ENCODE results near the gene BCL2L12. TPM values are rescaled to one million over a fixed set of nuclear protein-coding genes. Genes with fewer than 3 reads are reported as not detected.

BCL2L12 gene
- total and polyA plus RNA-seq, 3 experiments from 2014 or later: 18.9 to 70.9 (median 68.2) TPM

- no peaks in the 10 kb centered on the region for H3K9me3 Mint-ChIP-seq
- Histone ChIP-seq H3K9me3 (ENCODE audit: low read length) (no peaks in the 10 kb centered on the region), H3K4me1 (ENCODE audit: insufficient read depth, low read length) (peaks cover 37% of the 10 kb centered on the region), H3K27ac (ENCODE audit: low read depth, low read length) (peak overlapping the region; percentile 61), H3K4me3 (ENCODE audit: low read length) (peak overlapping the region; percentile 87), H3K36me3 (ENCODE audit: insufficient read depth, low read length) (no peaks in the 10 kb centered on the region), H3K27me3 (ENCODE audit: insufficient read depth, low read length, poor library complexity, severe bottlenecking) (no peaks in the 10 kb centered on the region)
- peak overlapping the region; percentile 69 to 98 (median 90) for H3K27ac Mint-ChIP-seq
- ChIA-PET CTCF (interaction anchor here (0.7 to 2.7 kb wide), 13 partner anchors 14 to 237 kb away, joined by 3 to 18 read pairs (median 4); partner anchors contain the start of genes AKT1S1, BCL2L12, IRF3 and NOSIP), POLR2A (interaction anchor here (0.5 to 5.2 kb wide), 18 partner anchors 9 to 304 kb away, joined by 3 to 61 read pairs (median 5); partner anchors contain the start of genes AKT1S1, BCL2L12, CD37 and IRF3)
- peaks cover 0 to 17% (median 0%) of the 10 kb centered on the region in 3 donors for H3K36me3 Mint-ChIP-seq
- DNase-seq: peak in 1 of 5 donors; percentile 33
- H3K4me1 Mint-ChIP-seq: peaks cover 51 to 63% (median 60%) of the 10 kb centered on the region in 3 donors
- peak overlapping the region; percentile 66 to 97 (median 94) for H3K4me3 Mint-ChIP-seq
- peaks cover 0 to 3% of the 10 kb centered on the region in 2 donors for H3K27me3 Mint-ChIP-seq
Observed at GRCh38 chr19:49639401-49640112, 26.2 kb upstream of the BCL2L12 start.

GRCh38 chr19:49640113-49640898 lies 25.4 kb upstream of the BCL2L12 start, which contains the start of gene RRAS:
Gene RRAS (minus strand): TSS chr19:49640143. CDS start chr19:49640098, 45 bp downstream.
- ChIA-PET CTCF (interaction anchor here (0.9 to 2.7 kb wide), 13 partner anchors 15 to 236 kb away, joined by 3 to 18 read pairs (median 4); partner anchors contain the start of genes AKT1S1, BCL2L12, IRF3 and NOSIP), POLR2A (interaction anchor here (0.5 to 5.2 kb wide), 20 partner anchors 10 to 305 kb away, joined by 3 to 61 read pairs (median 4); partner anchors contain the start of genes AKT1S1, ALDH16A1, BCL2L12 and CD37)
- H3K27me3 Mint-ChIP-seq: peaks cover 0 to 3% of the 10 kb centered on the region in 2 donors
- peak; percentile 99 to 100 (median 99) for DNase-seq
- peaks cover 37% of the 10 kb centered on the region for H3K4me1 ChIP-seq (ENCODE audit: insufficient read depth, low read length)
- peak within 1 kb of the TSS; percentile 85 to 97 (median 95) for H3K4me3 Mint-ChIP-seq
- H3K4me1 Mint-ChIP-seq: peaks cover 52 to 67% (median 61%) of the 10 kb centered on the region in 3 donors
- no peaks in the 10 kb centered on the region for H3K36me3 ChIP-seq (ENCODE audit: insufficient read depth, low read length)
- H3K27me3 ChIP-seq (ENCODE audit: insufficient read depth, low read length, poor library complexity, severe bottlenecking): no peaks in the 10 kb centered on the region
- H3K27ac Mint-ChIP-seq: peak within 1 kb of the TSS; percentile 94 to 99 (median 98)
- H3K27ac ChIP-seq (ENCODE audit: low read depth, low read length): peak within 1 kb of the TSS; percentile 94
- H3K36me3 Mint-ChIP-seq: peaks cover 0 to 19% (median 0%) of the 10 kb centered on the region in 3 donors
- H3K9me3 Mint-ChIP-seq: no peaks in the 10 kb centered on the region
- peak within 1 kb of the TSS; percentile 87 for H3K4me3 ChIP-seq (ENCODE audit: low read length)
- H3K9me3 ChIP-seq (ENCODE audit: low read length): no peaks in the 10 kb centered on the region

GRCh38 chr19:49641688-49642491 lies 23.8 kb upstream of the BCL2L12 start, which contains the start of gene SCAF1:
Gene SCAF1 (plus strand): TSS chr19:49642209. CDS start chr19:49645027, 2,818 bp downstream.
- Mint-ChIP-seq H3K27ac (peak within 1 kb of the TSS; percentile 94 to 99 (median 98)), H3K36me3 (peaks cover 0 to 35% (median 0%) of the 10 kb centered on the region in 3 donors), H3K27me3 (peaks cover 0 to 3% of the 10 kb centered on the region in 2 donors), H3K4me3 (peak within 1 kb of the TSS; percentile 85 to 97 (median 95)), H3K9me3 (no peaks in the 10 kb centered on the region), H3K4me1 (peaks cover 53 to 80% (median 63%) of the 10 kb centered on the region in 3 donors)
- Histone ChIP-seq H3K36me3 (ENCODE audit: insufficient read depth, low read length) (peaks cover 2% of the 10 kb centered on the region), H3K4me1 (ENCODE audit: insufficient read depth, low read length) (peaks cover 37% of the 10 kb centered on the region), H3K9me3 (ENCODE audit: low read length) (no peaks in the 10 kb centered on the region), H3K27ac (ENCODE audit: low read depth, low read length) (peak within 1 kb of the TSS; percentile 94), H3K27me3 (ENCODE audit: insufficient read depth, low read length, poor library complexity, severe bottlenecking) (no peaks in the 10 kb centered on the region), H3K4me3 (ENCODE audit: low read length) (peak within 1 kb of the TSS; percentile 87)
- peak; percentile 99 to 100 (median 99) for DNase-seq
- ChIA-PET CTCF (interaction anchor here (1.0 to 2.8 kb wide), 5 partner anchors 14 to 95 kb away, joined by 3 to 18 read pairs (median 13); partner anchors contain the start of genes BCL2L12 and IRF3), POLR2A (interaction anchor here (0.6 to 5.2 kb wide), 9 partner anchors 22 to 209 kb away, joined by 4 to 61 read pairs (median 6); partner anchors contain the start of genes ALDH16A1, BCL2L12, IRF3 and PTOV1)

- CTCF ChIA-PET: interaction anchor here (1.0 to 2.8 kb wide), 5 partner anchors 13 to 96 kb away, joined by 3 to 14 read pairs (median 4); partner anchors contain the start of gene PRMT1
- Histone ChIP-seq H3K4me1 (ENCODE audit: insufficient read depth, low read length) (peaks cover 37% of the 10 kb centered on the region), H3K36me3 (ENCODE audit: insufficient read depth, low read length) (peaks cover 7% of the 10 kb centered on the region), H3K27me3 (ENCODE audit: insufficient read depth, low read length, poor library complexity, severe bottlenecking) (no peaks in the 10 kb centered on the region), H3K9me3 (ENCODE audit: low read length) (no peaks in the 10 kb centered on the region), H3K4me3 (ENCODE audit: low read length) (peak overlapping the region; percentile 67), H3K27ac (ENCODE audit: low read depth, low read length) (peak overlapping the region; percentile 90)
- peak overlapping the region; percentile 85 to 97 (median 95) for H3K4me3 Mint-ChIP-seq
- H3K9me3 Mint-ChIP-seq: no peaks in the 10 kb centered on the region
- DNase-seq: no peak
- H3K36me3 Mint-ChIP-seq: peaks cover 0 to 42% (median 0%) of the 10 kb centered on the region in 3 donors
- POLR2A ChIA-PET: interaction anchor here (1.2 to 5.2 kb wide), 8 partner anchors 21 to 209 kb away, joined by 4 to 61 read pairs (median 6); partner anchors contain the start of genes ALDH16A1, BCL2L12, IRF3 and PTOV1
- peaks cover 54 to 80% (median 65%) of the 10 kb centered on the region in 3 donors for H3K4me1 Mint-ChIP-seq
- H3K27ac Mint-ChIP-seq: peak overlapping the region; percentile 94 to 99 (median 98)
- peaks cover 0 to 3% of the 10 kb centered on the region in 2 donors for H3K27me3 Mint-ChIP-seq
Observed at GRCh38 chr19:49642492-49643035, 23.2 kb upstream of the BCL2L12 start.

- no peak overlapping the region for H3K27ac ChIP-seq (ENCODE audit: low read depth, low read length)
- Mint-ChIP-seq H3K27ac (peak overlapping the region; percentile 12 to 98 (median 96)), H3K4me3 (peak overlapping the region; percentile 85 to 97 (median 95)), H3K36me3 (peaks cover 0 to 47% (median 0%) of the 10 kb centered on the region in 3 donors), H3K27me3 (peaks cover 0 to 3% of the 10 kb centered on the region in 2 donors), H3K4me1 (peaks cover 48 to 72% (median 57%) of the 10 kb centered on the region in 3 donors), H3K9me3 (no peaks in the 10 kb centered on the region)
- DNase-seq: no peak
- no peak overlapping the region for H3K4me3 ChIP-seq (ENCODE audit: low read length)
- ChIA-PET POLR2A (interaction anchor here (5.2 kb wide), 1 partner anchor 21 kb away, joined by 61 read pairs; the partner anchor contains the start of genes BCL2L12 and IRF3), CTCF (interaction anchor here (1.1 to 2.8 kb wide), 5 partner anchors 12 to 35 kb away, joined by 3 to 14 read pairs (median 4); partner anchors contain the start of gene PRMT1)
- H3K36me3 ChIP-seq (ENCODE audit: insufficient read depth, low read length): peaks cover 7% of the 10 kb centered on the region
- H3K9me3 ChIP-seq (ENCODE audit: low read length): no peaks in the 10 kb centered on the region
- H3K27me3 ChIP-seq (ENCODE audit: insufficient read depth, low read length, poor library complexity, severe bottlenecking): no peaks in the 10 kb centered on the region
- peaks cover 32% of the 10 kb centered on the region for H3K4me1 ChIP-seq (ENCODE audit: insufficient read depth, low read length)
Observed at GRCh38 chr19:49643466-49643865, 22.3 kb upstream of the BCL2L12 start.

- H3K36me3 Mint-ChIP-seq: peaks cover 0 to 62% (median 0%) of the 10 kb centered on the region in 3 donors
- no peaks in the 10 kb centered on the region for H3K9me3 Mint-ChIP-seq
- CTCF ChIA-PET: no interaction called here
- DNase-seq: no peak
- no peaks in the 10 kb centered on the region for H3K27me3 ChIP-seq (ENCODE audit: insufficient read depth, low read length, poor library complexity, severe bottlenecking)
- peak overlapping the region in 2 of 8 donors; percentile 48 to 75 for H3K27ac Mint-ChIP-seq
- H3K9me3 ChIP-seq (ENCODE audit: low read length): no peaks in the 10 kb centered on the region
- H3K4me1 Mint-ChIP-seq: peaks cover 36 to 54% (median 40%) of the 10 kb centered on the region in 3 donors
- peaks cover 17% of the 10 kb centered on the region for H3K36me3 ChIP-seq (ENCODE audit: insufficient read depth, low read length)
- H3K4me3 ChIP-seq (ENCODE audit: low read length): no peak overlapping the region
- POLR2A ChIA-PET: interaction anchor here (1.2 kb wide), 1 partner anchor 9 kb away, joined by 4 read pairs; no protein-coding TSS in a partner anchor
- H3K4me3 Mint-ChIP-seq: no peak overlapping the region
- no peak overlapping the region for H3K27ac ChIP-seq (ENCODE audit: low read depth, low read length)
- H3K4me1 ChIP-seq (ENCODE audit: insufficient read depth, low read length): peaks cover 23% of the 10 kb centered on the region
- peaks cover 0 to 3% of the 10 kb centered on the region in 2 donors for H3K27me3 Mint-ChIP-seq
Observed at GRCh38 chr19:49645592-49645991, 20.1 kb upstream of the BCL2L12 start.
